GM23248 (cell line): ENCODE data around the gene ACVR1B.

ENCODE experiments used
- EZH2 ChIP-seq: fragments of 200-600 bp; sonication (generic); IDR thresholded peaks from 2 replicates; pipeline ENCODE4 v1.6.1; 2018; ENCODE audit warnings: antibody characterized with exemption, mild to moderate bottlenecking; ENCODE audit not compliant: insufficient read depth, poor library complexity, severe bottlenecking
- EZH2phosphoT487 ChIP-seq: fragments of 200-600 bp; sonication (generic); IDR thresholded peaks from 2 replicates; pipeline ENCODE4 v1.6.1; 2018; ENCODE audit warnings: antibody characterized with exemption, moderate library complexity, mild to moderate bottlenecking, low read depth; ENCODE audit not compliant: insufficient read depth

DNA sequence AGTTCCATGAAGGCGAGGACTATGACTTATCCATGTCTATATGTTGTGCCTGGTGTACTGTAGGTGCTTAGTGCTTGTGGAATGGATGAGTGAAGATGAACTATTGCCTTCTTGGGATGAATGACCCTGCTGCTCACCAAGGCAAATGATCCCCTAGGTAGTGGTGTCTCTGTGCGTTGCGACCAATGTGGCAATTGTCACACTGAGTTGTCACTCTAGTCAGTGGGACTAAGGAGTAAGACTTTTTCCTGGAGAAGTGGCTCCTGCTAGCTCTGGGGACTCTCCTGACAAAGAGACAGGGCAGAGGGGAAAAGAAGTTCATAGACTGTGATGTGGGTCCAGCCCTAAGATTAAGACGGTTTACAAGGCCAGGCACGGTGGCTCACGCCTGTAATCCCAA, 3.4 kb upstream of the ACVR1B start:
- TF ChIP-seq EZH2 (no peak), EZH2phosphoT487 (no peak)
